IMR-90 (cell line): ENCODE data around the gene TRAF3IP1. TPM values are rescaled to one million over a fixed set of nuclear protein-coding genes. Genes with fewer than 3 reads are reported as not detected.

Experiments used
- ELK1 ChIP-seq: fragments of 150-350 bp; IDR thresholded peaks from 2 replicates; pipeline ENCODE4 v1.6.1; 2016; ENCODE audit warnings: low read depth, mild to moderate bottlenecking, low read length, moderate library complexity, borderline replicate concordance
- polyA plus RNA-seq, 3 experiments: library from polyadenylated mRNA; depleted of rRNA; stranded (reverse); fragments of >200 nt; gene quantifications; 2 replicates each; pipeline ENCODE4 v1.2.3, GENCODE V29; 2012; ENCODE audit warnings: low replicate concordance in 1 of 3
- total RNA-seq: library from RNA; depleted of rRNA; stranded (reverse); fragments of >200 nt; gene quantifications from 2 replicates; pipeline ENCODE4 v1.2.3, GENCODE V29; 2012

Gene TRAF3IP1
- total and polyA plus RNA-seq, 2 of the 4 experiments (the other 2 are of a cell fraction): 5.9 to 8.3 TPM

GRCh38 chr2:238295144-238296112 is 24.9 kb upstream of the TRAF3IP1 start (continued):
- TF ChIP-seq ELK1: no peak
